Measurements from ENCODE around the gene PNMA1. TPM values are rescaled to one million over a fixed set of nuclear protein-coding genes. Genes with fewer than 3 reads are reported as not detected.
A peak's percentile ranks its signal among the peaks of the same experiment; 100 is the strongest.

The PNMA1 gene
- total and polyA plus RNA-seq, 9 of the 15 experiments (the other 6 are each of a cell fraction or from before 2014, with no cell fraction given) = 1.7 to 26.4 (median 8.7) TPM

DNA sequence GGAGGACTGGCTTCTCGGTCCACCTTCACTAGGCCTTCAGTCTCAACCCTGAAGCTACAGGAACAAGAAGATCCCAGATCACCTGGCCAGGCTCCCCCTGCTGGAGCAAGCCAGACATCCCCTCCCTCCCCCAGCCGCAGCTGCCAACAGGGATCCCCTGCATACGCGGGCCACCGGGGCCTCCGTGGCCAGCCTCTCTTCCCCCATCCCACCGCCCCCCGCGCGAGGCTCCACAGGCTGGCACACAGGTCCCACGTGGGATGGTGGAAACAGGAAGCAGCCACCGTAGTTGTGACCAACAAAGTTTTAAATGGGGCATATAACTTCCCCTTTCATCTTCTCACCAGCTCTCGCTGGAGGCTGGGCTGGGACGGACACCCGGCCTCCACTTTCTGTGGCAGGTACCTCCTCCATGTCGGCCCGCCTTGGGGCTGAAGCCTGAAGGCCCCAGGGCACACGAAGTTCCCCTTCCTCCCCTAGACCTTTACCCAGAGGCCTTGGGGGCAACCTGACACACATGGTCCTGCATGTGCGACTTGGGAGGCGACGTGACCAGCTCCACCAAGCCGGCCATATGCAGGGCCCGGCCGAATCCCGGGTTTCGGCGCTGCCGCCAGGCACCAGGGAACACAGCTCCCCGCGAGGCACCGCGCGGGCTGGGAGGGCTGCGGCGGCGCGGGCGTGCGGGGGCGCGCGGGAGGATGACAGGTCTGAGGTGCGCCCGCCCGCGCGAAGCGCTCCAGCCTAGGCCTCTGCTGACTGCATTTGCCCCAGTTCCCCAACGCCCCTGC is 44.4 kb upstream of the PNMA1 start (continued):
- TF ChIP-seq, protein P1, sequence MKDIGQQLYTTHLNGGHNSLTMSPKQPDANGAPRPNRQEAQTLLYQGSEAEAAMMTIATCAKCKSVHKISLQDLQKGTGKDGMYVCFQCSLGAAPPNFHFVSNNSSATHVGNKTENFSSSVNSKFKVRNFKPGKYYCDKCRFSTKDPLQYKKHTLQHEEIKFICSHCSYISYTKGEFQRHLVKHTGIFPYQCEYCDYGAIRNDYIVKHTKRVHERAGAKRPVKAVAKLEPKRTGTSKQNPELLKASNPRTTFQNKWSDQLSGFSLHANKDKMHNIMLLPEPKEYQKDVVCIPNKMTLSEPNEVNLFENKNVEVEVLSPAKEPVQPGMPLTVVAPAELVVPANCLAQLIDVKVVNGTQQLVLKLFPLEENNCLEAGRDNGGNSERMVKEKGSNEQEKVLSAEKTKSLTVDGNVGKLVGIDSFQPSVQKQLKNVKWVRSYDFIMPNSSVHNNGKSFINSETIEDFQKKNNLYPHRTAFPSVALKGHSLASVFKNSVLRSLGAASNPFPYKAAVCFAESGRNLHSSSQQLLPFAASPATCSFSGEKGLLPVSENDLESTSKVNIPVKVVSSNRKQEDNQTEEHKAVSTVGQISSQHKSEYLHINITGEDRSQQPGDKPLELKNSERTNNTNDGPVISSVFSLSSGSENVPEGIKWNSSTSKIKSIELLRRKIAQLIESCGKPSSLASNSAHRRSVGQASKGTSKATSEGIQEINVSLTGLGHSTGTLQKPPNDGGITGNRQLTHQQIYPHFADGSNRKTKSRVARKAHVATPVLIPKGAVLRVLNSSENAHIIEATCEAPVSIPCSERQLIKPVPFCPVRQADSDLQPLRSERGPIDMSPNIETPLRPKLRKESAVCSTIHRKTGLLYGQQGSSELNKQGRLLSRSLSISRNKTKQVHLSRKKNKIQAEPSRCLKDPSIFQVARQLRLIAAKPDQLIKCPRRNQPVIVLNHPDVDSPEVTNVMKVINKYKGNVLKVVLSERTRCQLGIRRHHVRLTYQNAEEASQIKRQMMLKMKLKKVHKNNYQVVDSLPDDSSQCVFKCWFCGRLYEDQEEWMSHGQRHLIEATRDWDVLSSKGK (CRISPR knock-in tag; IDR thresholded peaks at IDR 0.05) = no peak
- TF ChIP-seq, protein P2, sequence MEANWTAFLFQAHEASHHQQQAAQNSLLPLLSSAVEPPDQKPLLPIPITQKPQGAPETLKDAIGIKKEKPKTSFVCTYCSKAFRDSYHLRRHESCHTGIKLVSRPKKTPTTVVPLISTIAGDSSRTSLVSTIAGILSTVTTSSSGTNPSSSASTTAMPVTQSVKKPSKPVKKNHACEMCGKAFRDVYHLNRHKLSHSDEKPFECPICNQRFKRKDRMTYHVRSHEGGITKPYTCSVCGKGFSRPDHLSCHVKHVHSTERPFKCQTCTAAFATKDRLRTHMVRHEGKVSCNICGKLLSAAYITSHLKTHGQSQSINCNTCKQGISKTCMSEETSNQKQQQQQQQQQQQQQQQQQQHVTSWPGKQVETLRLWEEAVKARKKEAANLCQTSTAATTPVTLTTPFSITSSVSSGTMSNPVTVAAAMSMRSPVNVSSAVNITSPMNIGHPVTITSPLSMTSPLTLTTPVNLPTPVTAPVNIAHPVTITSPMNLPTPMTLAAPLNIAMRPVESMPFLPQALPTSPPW (CRISPR knock-in tag; IDR thresholded peaks at IDR 0.05) = no peak; the same call in 1 of the 2 replicates
- TF ChIP-seq GTF2A2 (tag; IDR thresholded peaks at IDR 0.05) = no peak
- TF ChIP-seq, protein P3, sequence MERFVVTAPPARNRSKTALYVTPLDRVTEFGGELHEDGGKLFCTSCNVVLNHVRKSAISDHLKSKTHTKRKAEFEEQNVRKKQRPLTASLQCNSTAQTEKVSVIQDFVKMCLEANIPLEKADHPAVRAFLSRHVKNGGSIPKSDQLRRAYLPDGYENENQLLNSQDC (CRISPR knock-in tag; IDR thresholded peaks at IDR 0.05) = no peak
- TF ChIP-seq RBBP5 (IDR thresholded peaks at IDR 0.05; ENCODE audit: borderline replicate concordance, insufficient read depth, low read length, poor library complexity, severe bottlenecking) = peak; percentile 48
- TF ChIP-seq PRMT5 (CRISPR knock-in tag; IDR thresholded peaks at IDR 0.05) = no peak
- TF ChIP-seq RCOR1 (IDR thresholded peaks at IDR 0.05; ENCODE audit: borderline replicate concordance in 1 of 2, low read depth in 2 of 2, low read length in 2 of 2) = peak in 1 of 2 experiments; percentile 58; a peak in 2 of 4 replicates
- TF ChIP-seq NFE2L1 (tag; IDR thresholded peaks at IDR 0.05; ENCODE audit: borderline replicate concordance, low read depth) = no peak
- no peak for TF ChIP-seq CBX1 (IDR thresholded peaks at IDR 0.05; ENCODE audit: low read depth)
- TF ChIP-seq TCF3 (CRISPR knock-in tag; IDR thresholded peaks at IDR 0.05) = 0 out of 2 replicates have a peak, but pooled peaks have one; percentile 12
- no peak for TF ChIP-seq MEF2D (tag; conservative IDR thresholded peaks at IDR 0.05; ENCODE audit: low read depth)
- TF ChIP-seq POLR2G (IDR thresholded peaks at IDR 0.05; ENCODE audit: low read depth, low read length) = peak; percentile 84
- TF ChIP-seq ZNF232 (CRISPR knock-in tag; IDR thresholded peaks at IDR 0.05) = 0 out of 2 replicates have a peak, but pooled peaks have one; percentile 45
- no peak for TF ChIP-seq ZNF551 (CRISPR knock-in tag; IDR thresholded peaks at IDR 0.05)
